Muscle layer of duodenum (tissue), 2 donors: ENCODE data around the gene RNF157.

ENCODE experiments used
- H3K27ac ChIP-seq: one replicate; pipeline ENCODE4 v1.7.0; 2013; ENCODE audit warnings: mild to moderate bottlenecking, low read length
- H3K27me3 ChIP-seq: one replicate; pipeline ENCODE4 v1.7.0; 2013; ENCODE audit warnings: low read depth, mild to moderate bottlenecking, control low read depth, low read length
- H3K36me3 ChIP-seq, 2 donors: one replicate each; pipeline ENCODE4 v1.7.0; 2013; ENCODE audit warnings: low read length in 2 of 2, control low read depth in 1 of 2, mild to moderate bottlenecking in 1 of 2; ENCODE audit not compliant: insufficient read depth in 2 of 2, control insufficient read depth in 1 of 2
- H3K4me1 ChIP-seq, 2 donors: one replicate each; pipeline ENCODE4 v1.7.0; 2013; ENCODE audit warnings: low read length in 2 of 2, mild to moderate bottlenecking in 2 of 2, control low read depth in 1 of 2, moderate library complexity in 1 of 2; ENCODE audit not compliant: insufficient read depth in 2 of 2, control insufficient read depth in 1 of 2
- H3K4me3 ChIP-seq, 2 donors: one replicate each; pipeline ENCODE4 v1.7.0; 2013; ENCODE audit warnings: low read length in 2 of 2, low read depth in 1 of 2, mild to moderate bottlenecking in 1 of 2
- H3K9me3 ChIP-seq, 2 donors: one replicate each; pipeline ENCODE4 v1.7.0; 2013; ENCODE audit warnings: low read length in 2 of 2, control low read depth in 1 of 2, mild to moderate bottlenecking in 1 of 2; ENCODE audit not compliant: control insufficient read depth in 1 of 2
- donor health status: healthy.

RNF157 gene

DNA sequence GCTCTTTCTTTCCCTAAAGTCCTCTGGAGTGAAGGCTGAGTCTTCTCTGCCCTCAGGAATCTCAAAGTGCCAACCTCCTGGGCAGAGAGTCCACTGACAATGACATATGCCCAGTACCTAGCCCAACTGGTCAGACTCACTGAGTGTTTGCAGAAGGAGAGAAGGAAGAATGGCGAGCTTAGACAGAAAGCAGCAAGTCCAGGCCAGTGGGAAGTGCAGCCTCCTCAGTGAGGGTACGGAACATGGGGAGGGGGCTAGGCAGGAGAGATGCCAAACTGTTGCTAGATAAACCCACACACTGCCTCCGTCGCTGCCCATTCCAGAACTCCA is 137.4 kb downstream of the RNF157 start:
- Histone ChIP-seq H3K36me3 (peaks cover 17 to 19% of the 10 kb centered on the region in 2 donors), H3K4me3 (peak overlapping the region; percentile 88 to 91), H3K27ac (peak overlapping the region; percentile 53), H3K27me3 (no peaks in the 10 kb centered on the region), H3K9me3 (no peaks in the 10 kb centered on the region), H3K4me1 (peaks cover 3 to 20% of the 10 kb centered on the region in 2 donors)

DNA sequence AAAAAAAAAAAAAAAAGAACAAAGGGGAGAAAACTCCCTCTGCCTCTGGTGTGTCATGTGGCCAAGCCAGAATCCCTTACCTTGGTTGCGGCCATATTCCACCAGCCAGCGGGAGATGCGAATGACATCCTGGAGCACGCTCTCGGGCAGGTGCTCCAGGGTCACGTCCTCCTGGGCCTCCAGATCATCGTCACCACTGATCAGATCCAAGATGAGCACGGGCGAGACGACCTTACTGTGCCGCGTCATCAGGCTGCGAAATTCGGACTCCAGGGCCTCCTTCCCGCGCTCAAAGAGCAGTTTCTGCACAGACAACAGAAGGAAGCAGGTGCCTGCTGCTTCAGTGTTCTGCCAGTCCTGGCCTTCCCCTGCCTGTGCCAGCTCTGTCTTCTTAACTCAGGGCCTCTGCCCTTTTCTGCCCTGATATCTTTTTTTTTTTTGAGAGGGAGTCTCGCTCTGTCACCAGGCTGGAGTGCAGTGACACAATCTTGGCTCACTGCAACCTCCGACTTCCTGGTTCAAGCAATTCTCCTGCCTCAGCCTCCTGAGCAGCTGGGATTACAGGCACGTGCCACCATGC is 142.5 kb downstream of the RNF157 start:
- Histone ChIP-seq H3K27ac (no peak overlapping the region), H3K4me3 (no peak overlapping the region), H3K27me3 (no peaks in the 10 kb centered on the region), H3K4me1 (peaks cover 0 to 8% of the 10 kb centered on the region in 2 donors), H3K36me3 (peaks cover 37 to 62% of the 10 kb centered on the region in 2 donors), H3K9me3 (no peaks in the 10 kb centered on the region)

DNA sequence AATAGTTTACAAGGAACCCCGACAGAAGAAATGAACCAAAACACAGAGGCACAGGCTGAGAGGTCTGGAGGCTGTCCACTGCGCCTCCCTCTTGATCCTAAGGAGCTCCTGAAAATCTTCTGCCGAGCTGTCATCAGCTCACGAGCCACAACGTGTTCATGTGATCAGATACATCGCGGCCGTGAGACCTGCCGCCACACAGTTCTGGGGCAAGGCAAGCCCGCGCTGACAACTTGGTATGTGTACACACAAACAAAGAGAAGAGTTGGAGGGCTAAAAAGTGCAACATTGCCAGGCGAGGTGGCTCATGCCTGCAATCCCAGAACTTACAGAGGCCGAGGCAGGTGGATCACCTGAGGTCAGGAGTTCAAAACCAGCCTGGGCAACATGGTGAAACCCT is 144.3 kb downstream of the RNF157 start:
- H3K4me3 ChIP-seq, result no peak overlapping the region
- no peaks in the 10 kb centered on the region for H3K4me1 ChIP-seq
- no peaks in the 10 kb centered on the region for H3K9me3 ChIP-seq
- peaks cover 29 to 71% of the 10 kb centered on the region in 2 donors for H3K36me3 ChIP-seq
- H3K27me3 ChIP-seq, result no peaks in the 10 kb centered on the region
- no peak overlapping the region for H3K27ac ChIP-seq

DNA sequence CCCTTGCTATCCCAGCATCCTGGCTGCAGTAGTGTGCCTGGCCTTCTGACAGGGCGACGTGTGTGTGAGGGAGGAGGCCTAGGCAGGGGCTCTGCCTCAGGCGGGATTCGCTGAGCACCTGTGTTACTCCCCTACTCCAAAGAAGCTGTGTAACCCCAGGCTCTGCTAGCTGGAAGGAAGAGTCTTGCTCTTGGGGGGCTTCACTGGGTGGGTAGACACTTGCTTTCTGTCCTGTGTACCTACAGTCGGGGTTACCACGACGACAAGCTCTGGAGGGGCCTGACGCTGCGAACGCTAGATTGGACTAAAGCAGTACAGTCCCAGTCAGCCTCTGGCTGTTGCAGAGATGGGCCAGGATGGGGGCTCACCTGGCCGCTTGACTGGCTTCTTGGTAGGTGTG is 146.2 kb downstream of the RNF157 start:
- Histone ChIP-seq H3K4me1 (no peaks in the 10 kb centered on the region), H3K4me3 (no peak overlapping the region), H3K36me3 (peaks cover 32 to 79% of the 10 kb centered on the region in 2 donors), H3K27me3 (no peaks in the 10 kb centered on the region), H3K27ac (no peak overlapping the region), H3K9me3 (no peaks in the 10 kb centered on the region)

DNA sequence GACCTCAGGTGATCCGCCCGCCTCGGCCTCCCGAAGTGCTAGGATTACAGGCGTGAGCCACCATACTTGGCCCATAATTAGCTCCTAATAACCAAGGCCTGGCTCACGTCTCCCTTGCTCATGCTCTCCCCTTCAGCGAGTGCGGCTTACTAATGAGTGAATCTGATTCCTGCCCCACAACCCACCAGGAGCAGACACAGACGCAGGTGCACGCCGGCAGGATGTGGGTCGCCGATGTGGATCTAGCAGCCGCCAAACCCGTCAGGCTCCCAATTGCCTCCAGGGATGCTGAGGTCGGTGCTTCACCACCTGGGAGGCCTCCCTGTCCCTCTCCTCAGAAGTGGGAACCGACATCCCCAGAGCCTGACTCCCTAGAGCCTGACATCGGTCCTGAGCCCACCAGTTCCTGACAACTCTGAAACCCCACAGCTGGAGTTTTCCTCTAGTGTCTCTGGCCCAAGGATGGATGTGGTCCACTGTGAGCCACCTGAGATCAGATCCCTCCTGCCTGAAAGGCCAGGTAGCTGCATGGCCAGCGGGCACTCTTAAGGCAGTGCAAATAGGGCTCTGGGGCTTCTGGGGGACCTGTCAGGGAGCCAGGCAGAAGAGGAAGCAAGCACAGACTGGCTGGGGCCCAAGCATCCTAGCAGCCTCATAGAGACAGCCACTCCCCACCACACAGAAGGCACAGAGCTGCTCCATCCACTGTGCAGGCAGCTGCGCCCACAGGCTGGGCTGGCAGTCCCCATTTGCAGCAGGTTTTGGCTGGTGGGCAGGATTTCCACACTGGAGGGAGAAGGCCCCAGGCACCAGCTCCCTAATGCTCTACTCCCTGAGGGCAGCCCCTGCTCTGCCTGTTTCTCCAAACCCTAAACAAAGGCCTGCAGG is 147.5 kb downstream of the RNF157 start:
- Histone ChIP-seq H3K9me3 (no peaks in the 10 kb centered on the region), H3K27ac (no peak overlapping the region), H3K36me3 (peaks cover 43 to 89% of the 10 kb centered on the region in 2 donors), H3K27me3 (no peaks in the 10 kb centered on the region), H3K4me1 (no peaks in the 10 kb centered on the region), H3K4me3 (no peak overlapping the region)
